H9 (cell line): ENCODE measurements around the gene RBM3. TPM values are rescaled to one million over a fixed set of nuclear protein-coding genes. Genes with fewer than 3 reads are reported as not detected.

Experiments
- DNase-seq: peaks from one replicate; pipeline ENCODE4 v3.0.0-alpha.2; 2017
- H2AFZ ChIP-seq: one replicate; pipeline ENCODE4 v1.6.1; 2013; ENCODE audit warnings: mild to moderate bottlenecking, low read length, control low read depth, moderate library complexity
- H2AK5ac ChIP-seq: 2 replicates; pipeline ENCODE4 v1.6.1; 2013; ENCODE audit warnings: low read length, control low read depth, mixed read lengths; ENCODE audit not compliant: insufficient read length
- H2BK120ac ChIP-seq: one replicate; pipeline ENCODE4 v1.6.1; 2013; ENCODE audit warnings: low read depth, mild to moderate bottlenecking, low read length, control low read depth, inconsistent platforms; ENCODE audit not compliant: poor library complexity, severe bottlenecking
- H2BK12ac ChIP-seq: 2 replicates; pipeline ENCODE4 v1.6.1; 2013; ENCODE audit warnings: low read length, control low read depth, mixed read lengths, low read depth; ENCODE audit not compliant: insufficient read length
- H2BK15ac ChIP-seq: 2 replicates; pipeline ENCODE4 v1.6.1; 2013; ENCODE audit warnings: low read depth, low read length, control low read depth
- H2BK20ac ChIP-seq: one replicate; pipeline ENCODE4 v1.6.1; 2013; ENCODE audit warnings: low read depth, mild to moderate bottlenecking, low read length, control low read depth, inconsistent platforms; ENCODE audit not compliant: poor library complexity, severe bottlenecking
- H2BK5ac ChIP-seq: 2 replicates; pipeline ENCODE4 v1.6.1; 2013; ENCODE audit warnings: low read length, control low read depth, mixed read lengths; ENCODE audit not compliant: insufficient read length
- H3K14ac ChIP-seq: 2 replicates; pipeline ENCODE4 v1.6.1; 2013; ENCODE audit warnings: low read length, control low read depth; ENCODE audit not compliant: insufficient read depth
- H3K18ac ChIP-seq: 2 replicates; pipeline ENCODE4 v1.6.1; 2013; ENCODE audit warnings: low read depth, mild to moderate bottlenecking, mixed read lengths, low read length, control low read depth; ENCODE audit not compliant: insufficient read length
- H3K23ac ChIP-seq: 2 replicates; pipeline ENCODE4 v1.6.1; 2013; ENCODE audit warnings: low read length, control low read depth, mixed read lengths, low read depth; ENCODE audit not compliant: insufficient read length
- H3K23me2 ChIP-seq: 2 replicates; pipeline ENCODE4 v1.6.1; 2013; ENCODE audit warnings: low read depth, mild to moderate bottlenecking, mixed read lengths, low read length, control low read depth; ENCODE audit not compliant: insufficient read length, poor library complexity, severe bottlenecking
- H3K27ac ChIP-seq: 2 replicates; pipeline ENCODE4 v1.5.1; 2013; ENCODE audit warnings: low read length, control low read depth, mixed read lengths, low read depth; ENCODE audit not compliant: insufficient read length
- H3K27me3 ChIP-seq: 2 replicates; pipeline ENCODE4 v1.6.1; 2013; ENCODE audit warnings: low read length, control low read depth, inconsistent platforms; ENCODE audit not compliant: insufficient read depth
- H3K4ac ChIP-seq: 2 replicates; pipeline ENCODE4 v1.6.1; 2013; ENCODE audit warnings: low read depth, mild to moderate bottlenecking, control low read depth, inconsistent platforms, low read length, moderate library complexity
- H3K4me1 ChIP-seq: 2 replicates; pipeline ENCODE4 v1.6.1; 2013; ENCODE audit warnings: low read length, control low read depth, inconsistent platforms; ENCODE audit not compliant: insufficient read depth
- H3K4me2 ChIP-seq: 2 replicates; pipeline ENCODE4 v1.6.1; 2013; ENCODE audit warnings: low read length, control low read depth, mixed read lengths; ENCODE audit not compliant: insufficient read length, insufficient read depth
- H3K56ac ChIP-seq: 2 replicates; pipeline ENCODE4 v1.6.1; 2013; ENCODE audit warnings: low read depth, mild to moderate bottlenecking, mixed read lengths, low read length, control low read depth; ENCODE audit not compliant: insufficient read length
- H3K79me1 ChIP-seq: 2 replicates; pipeline ENCODE4 v1.6.1; 2013; ENCODE audit warnings: low read depth, mild to moderate bottlenecking, moderate library complexity, low read length, control low read depth, inconsistent platforms; ENCODE audit not compliant: insufficient read depth, poor library complexity, severe bottlenecking
- H3K79me2 ChIP-seq: 2 replicates; pipeline ENCODE4 v1.6.1; 2013; ENCODE audit warnings: low read length, control low read depth, inconsistent platforms; ENCODE audit not compliant: insufficient read depth
- H3K9ac ChIP-seq: 2 replicates; pipeline ENCODE4 v1.6.1; 2013; ENCODE audit warnings: low read length, control low read depth, mixed read lengths; ENCODE audit not compliant: insufficient read length; ENCODE audit errors: extremely low read depth
- H3K9me3 ChIP-seq: one replicate; pipeline ENCODE4 v1.6.1; 2013; ENCODE audit warnings: low read depth, low read length, inconsistent platforms; ENCODE audit not compliant: control insufficient read depth
- H3T11ph ChIP-seq: one replicate; pipeline ENCODE4 v1.6.1; 2013; ENCODE audit warnings: mild to moderate bottlenecking, low read length, control low read depth, inconsistent platforms
- H4K20me1 ChIP-seq: one replicate; pipeline ENCODE4 v1.6.1; 2013; ENCODE audit not compliant: control insufficient read depth, insufficient read length, insufficient read depth
- H4K5ac ChIP-seq: 2 replicates; pipeline ENCODE4 v1.6.1; 2013; ENCODE audit warnings: low read depth, mild to moderate bottlenecking, mixed read lengths, low read length, control low read depth; ENCODE audit not compliant: insufficient read length
- H4K8ac ChIP-seq: replicated peaks from 2 replicates; pipeline ENCODE4 v1.6.1; 2013; ENCODE audit warnings: low read length, control low read depth, mixed read lengths, low read depth; ENCODE audit not compliant: insufficient read length
- H4K91ac ChIP-seq: 2 replicates; pipeline ENCODE4 v1.6.1; 2013; ENCODE audit warnings: low read depth, mild to moderate bottlenecking, moderate library complexity, mixed read lengths, low read length, control low read depth; ENCODE audit not compliant: insufficient read length
- H3K27ac Mint-ChIP-seq, 3 experiments: 2 replicates in 2 of 3; 3 replicates in 1 of 3; pipeline ENCODE4 v1.8.0; 2020 to 2021; ENCODE audit warnings: mixed read lengths in 3 of 3, mild to moderate bottlenecking in 1 of 3, moderate library complexity in 1 of 3
- H3K27me3 Mint-ChIP-seq: 2 replicates; pipeline ENCODE4 v1.8.0; 2021; ENCODE audit warnings: low read depth, mild to moderate bottlenecking, moderate library complexity, mixed read lengths
- H3K36me3 Mint-ChIP-seq, 3 experiments: 2 replicates in 2 of 3; 3 replicates in 1 of 3; pipeline ENCODE4 v1.8.0; 2020 to 2021; ENCODE audit warnings: low read depth in 3 of 3, mixed read lengths in 3 of 3; ENCODE audit not compliant: insufficient read depth in 1 of 3
- H3K4me1 Mint-ChIP-seq, 2 experiments: 2 replicates each; pipeline ENCODE4 v1.8.0; 2020; ENCODE audit warnings: mixed read lengths in 2 of 2
- H3K4me3 Mint-ChIP-seq, 2 experiments: 2 replicates in 1 of 2; 3 replicates in 1 of 2; pipeline ENCODE4 v1.8.0; 2020 to 2021; ENCODE audit warnings: mild to moderate bottlenecking in 2 of 2, mixed read lengths in 2 of 2, moderate library complexity in 1 of 2
- H3K9me3 Mint-ChIP-seq, 2 experiments: 2 replicates in 1 of 2; 3 replicates in 1 of 2; pipeline ENCODE4 v1.8.0; 2020; ENCODE audit warnings: mild to moderate bottlenecking in 2 of 2, mixed read lengths in 2 of 2, moderate library complexity in 1 of 2
- WGBS: extraction: QIAGEN DNeasy Blood & Tissue Kit; methylation state at CpG from one replicate; pipeline ENCODE4 v1.1.7; 2013; ENCODE audit warnings: missing lambda C conversion rate, low lambda C conversion rate, mixed read lengths; ENCODE audit not compliant: insufficient read length; ENCODE audit errors: extremely low coverage; 5-methylcytosine and 5-hydroxymethylcytosine counted together
- total RNA-seq: library from RNA; stranded (reverse); gene quantifications from 2 replicates; pipeline ENCODE4 v1.2.1, GENCODE V29; 2021
- TF ChIP-seq, protein P1 (sequence below): fragments of 200-600 bp; sonication (generic); conservative IDR thresholded peaks from 3 replicates; pipeline ENCODE4 v1.8.0; 2021; ENCODE audit warnings: antibody characterized with exemption, mild to moderate bottlenecking

RBM3 gene
- total RNA-seq, 1 experiment from 2014 or later, result 264 TPM

- H2BK120ac ChIP-seq, result no peak overlapping the region
- H2BK20ac ChIP-seq, result no peak overlapping the region
- no peak overlapping the region for H2BK5ac ChIP-seq
- peaks cover 6 to 49% (median 32%) of the 10 kb centered on the region in 3 experiments; a peak in 6 of 7 replicates for H3K36me3 Mint-ChIP-seq
- H3K4ac ChIP-seq, result no peak overlapping the region
- no peak overlapping the region for H2AK5ac ChIP-seq
- DNase-seq, result no peak
- no peaks in the 10 kb centered on the region for H3K79me2 ChIP-seq
- H3K18ac ChIP-seq, result no peak overlapping the region
- H3K4me1 ChIP-seq, result no peaks in the 10 kb centered on the region
- TF ChIP-seq, protein P1, sequence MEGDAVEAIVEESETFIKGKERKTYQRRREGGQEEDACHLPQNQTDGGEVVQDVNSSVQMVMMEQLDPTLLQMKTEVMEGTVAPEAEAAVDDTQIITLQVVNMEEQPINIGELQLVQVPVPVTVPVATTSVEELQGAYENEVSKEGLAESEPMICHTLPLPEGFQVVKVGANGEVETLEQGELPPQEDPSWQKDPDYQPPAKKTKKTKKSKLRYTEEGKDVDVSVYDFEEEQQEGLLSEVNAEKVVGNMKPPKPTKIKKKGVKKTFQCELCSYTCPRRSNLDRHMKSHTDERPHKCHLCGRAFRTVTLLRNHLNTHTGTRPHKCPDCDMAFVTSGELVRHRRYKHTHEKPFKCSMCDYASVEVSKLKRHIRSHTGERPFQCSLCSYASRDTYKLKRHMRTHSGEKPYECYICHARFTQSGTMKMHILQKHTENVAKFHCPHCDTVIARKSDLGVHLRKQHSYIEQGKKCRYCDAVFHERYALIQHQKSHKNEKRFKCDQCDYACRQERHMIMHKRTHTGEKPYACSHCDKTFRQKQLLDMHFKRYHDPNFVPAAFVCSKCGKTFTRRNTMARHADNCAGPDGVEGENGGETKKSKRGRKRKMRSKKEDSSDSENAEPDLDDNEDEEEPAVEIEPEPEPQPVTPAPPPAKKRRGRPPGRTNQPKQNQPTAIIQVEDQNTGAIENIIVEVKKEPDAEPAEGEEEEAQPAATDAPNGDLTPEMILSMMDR, result no peak
- H3K27ac ChIP-seq, result no peak overlapping the region
- no peak overlapping the region for H3T11ph ChIP-seq
- no peak overlapping the region for H4K5ac ChIP-seq
- H3K4me3 Mint-ChIP-seq, result no peak overlapping the region; a peak in 1 of 5 replicates
- no peak overlapping the region for H3K56ac ChIP-seq
- WGBS, result no CpG with 5 or more reads among the region's 12 CpGs
- H3K79me1 ChIP-seq, result no peaks in the 10 kb centered on the region
- no peak overlapping the region for H2AFZ ChIP-seq
- H3K27ac Mint-ChIP-seq, result no peak overlapping the region
- no peaks in the 10 kb centered on the region for H3K27me3 ChIP-seq
- no peaks in the 10 kb centered on the region for H4K20me1 ChIP-seq
- peaks cover 33% of the 10 kb centered on the region for H3K9me3 ChIP-seq
- H4K91ac ChIP-seq, result no peak overlapping the region
- no peak overlapping the region for H4K8ac ChIP-seq
- H3K4me1 Mint-ChIP-seq, result no peaks in the 10 kb centered on the region
- H2BK15ac ChIP-seq, result no peak overlapping the region
- H3K23ac ChIP-seq, result no peak overlapping the region
- H3K27me3 Mint-ChIP-seq, result no peaks in the 10 kb centered on the region
- H3K14ac ChIP-seq, result no peak overlapping the region
- no peak overlapping the region for H3K4me2 ChIP-seq
- H3K23me2 ChIP-seq, result no peaks in the 10 kb centered on the region
- peaks cover 68 to 75% of the 10 kb centered on the region in 2 experiments for H3K9me3 Mint-ChIP-seq
- no peak overlapping the region for H3K9ac ChIP-seq
- H2BK12ac ChIP-seq, result no peak overlapping the region
Measured at GRCh38 chrX:48560681-48561080, 13.6 kb upstream of the RBM3 start.
